ENCODE data around the gene HLA-DOA. TPM values are rescaled to one million over a fixed set of nuclear protein-coding genes. Genes with fewer than 3 reads are reported as not detected.

The HLA-DOA gene
- total RNA-seq, 1 experiment from 2014 or later, result 4.1 TPM

DNA sequence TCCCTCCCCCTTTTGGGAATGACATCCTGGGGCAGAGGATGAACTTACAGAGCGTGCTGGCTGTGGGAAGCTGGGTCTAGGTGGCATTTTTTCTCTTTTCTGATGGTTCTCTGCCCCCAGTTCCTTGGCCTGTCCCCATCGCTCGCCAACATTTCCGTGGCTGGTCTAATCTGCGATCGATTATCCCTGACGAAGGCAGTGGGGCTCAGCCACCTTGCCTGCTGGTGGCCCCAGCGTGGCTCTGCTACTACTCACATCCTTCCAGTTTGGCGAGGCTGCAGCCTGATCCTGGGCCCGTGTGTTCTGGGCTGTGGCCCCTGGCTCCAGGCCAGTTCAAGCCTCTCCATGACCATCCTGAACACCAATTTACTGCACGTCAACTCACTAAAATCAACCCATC, 6.4 kb upstream of the HLA-DOA start:
- H3K4me3 Mint-ChIP-seq (ENCODE audit: low read depth, unreplicated experiment), result no peak overlapping the region
- DNase-seq, result no peak
- no peaks in the 10 kb centered on the region for H3K36me3 Mint-ChIP-seq (ENCODE audit: insufficient read depth, unreplicated experiment)
- H3K4me1 Mint-ChIP-seq (ENCODE audit: low read depth, unreplicated experiment), result peaks cover 37% of the 10 kb centered on the region
- no peak overlapping the region for H3K27ac Mint-ChIP-seq (ENCODE audit: unreplicated experiment)
- CTCF ChIA-PET, result interaction anchor here (1.5 to 1.7 kb wide), 2 partner anchors 60 to 133 kb away, joined by 4 to 11 read pairs; partner anchors contain the start of gene HLA-DPB1
- intact Hi-C loops (cut with micrococcal nuclease; ENCODE audit: unreplicated experiment), result loop anchor here (2.0 kb wide), 3 partner anchors 67 to 133 kb away; no protein-coding TSS in a partner anchor
- no TSS peak for BruUV-seq (replicated peaks)
- H3K9me3 Mint-ChIP-seq (ENCODE audit: low read depth, unreplicated experiment), result no peaks in the 10 kb centered on the region
- H3K27me3 Mint-ChIP-seq (ENCODE audit: unreplicated experiment), result peaks cover 53% of the 10 kb centered on the region
- TF ChIP-seq, protein P1, sequence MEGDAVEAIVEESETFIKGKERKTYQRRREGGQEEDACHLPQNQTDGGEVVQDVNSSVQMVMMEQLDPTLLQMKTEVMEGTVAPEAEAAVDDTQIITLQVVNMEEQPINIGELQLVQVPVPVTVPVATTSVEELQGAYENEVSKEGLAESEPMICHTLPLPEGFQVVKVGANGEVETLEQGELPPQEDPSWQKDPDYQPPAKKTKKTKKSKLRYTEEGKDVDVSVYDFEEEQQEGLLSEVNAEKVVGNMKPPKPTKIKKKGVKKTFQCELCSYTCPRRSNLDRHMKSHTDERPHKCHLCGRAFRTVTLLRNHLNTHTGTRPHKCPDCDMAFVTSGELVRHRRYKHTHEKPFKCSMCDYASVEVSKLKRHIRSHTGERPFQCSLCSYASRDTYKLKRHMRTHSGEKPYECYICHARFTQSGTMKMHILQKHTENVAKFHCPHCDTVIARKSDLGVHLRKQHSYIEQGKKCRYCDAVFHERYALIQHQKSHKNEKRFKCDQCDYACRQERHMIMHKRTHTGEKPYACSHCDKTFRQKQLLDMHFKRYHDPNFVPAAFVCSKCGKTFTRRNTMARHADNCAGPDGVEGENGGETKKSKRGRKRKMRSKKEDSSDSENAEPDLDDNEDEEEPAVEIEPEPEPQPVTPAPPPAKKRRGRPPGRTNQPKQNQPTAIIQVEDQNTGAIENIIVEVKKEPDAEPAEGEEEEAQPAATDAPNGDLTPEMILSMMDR (IDR thresholded peaks at IDR 0.05; ENCODE audit: unreplicated experiment), result no peak

DNA sequence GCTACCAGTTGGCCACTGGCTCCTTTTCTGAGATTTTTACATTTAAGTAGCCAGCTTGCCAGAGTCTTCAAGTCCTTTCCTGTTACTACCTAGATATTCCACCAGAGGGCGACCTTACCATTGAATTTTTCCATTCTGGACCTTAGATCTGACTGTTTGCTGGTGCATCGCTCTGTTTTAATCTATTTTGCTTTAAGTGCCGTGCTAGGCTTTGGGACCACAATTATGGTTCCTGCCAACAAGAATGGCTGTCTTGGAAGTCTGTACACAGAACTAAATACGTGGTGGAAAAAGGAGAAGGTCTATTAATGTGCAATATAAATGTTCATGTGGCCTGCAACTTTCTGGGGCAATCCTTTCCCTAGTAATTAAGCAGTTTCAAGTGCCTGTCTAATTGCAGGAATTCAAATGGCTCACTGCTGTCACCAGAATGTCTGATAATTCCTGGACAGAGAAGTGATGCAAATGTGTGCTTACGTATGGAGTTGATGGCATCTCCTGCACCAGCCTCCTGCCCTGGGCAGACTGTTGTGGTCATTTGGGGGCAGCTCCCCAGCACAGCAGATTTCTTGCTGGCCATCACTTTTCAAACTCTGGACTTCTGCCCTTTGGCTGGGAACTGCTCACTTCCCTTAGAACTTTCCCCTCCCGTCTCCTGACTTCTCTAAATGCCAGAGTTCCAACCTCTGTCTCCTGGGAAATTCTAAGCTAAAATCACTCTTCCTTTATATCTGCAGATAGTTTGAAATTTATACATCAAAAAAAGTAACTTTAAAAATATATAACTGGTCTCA, 5.6 kb upstream of the HLA-DOA start:
- Mint-ChIP-seq H3K4me3 (ENCODE audit: low read depth, unreplicated experiment) (no peak overlapping the region), H3K4me1 (ENCODE audit: low read depth, unreplicated experiment) (peaks cover 37% of the 10 kb centered on the region), H3K27ac (ENCODE audit: unreplicated experiment) (no peak overlapping the region), H3K27me3 (ENCODE audit: unreplicated experiment) (peaks cover 46% of the 10 kb centered on the region), H3K9me3 (ENCODE audit: low read depth, unreplicated experiment) (no peaks in the 10 kb centered on the region), H3K36me3 (ENCODE audit: insufficient read depth, unreplicated experiment) (no peaks in the 10 kb centered on the region)
- BruUV-seq (replicated peaks), result no TSS peak
- CTCF ChIA-PET, result interaction anchor here (0.5 to 1.7 kb wide), 9 partner anchors 42 to 186 kb away, joined by 3 to 11 read pairs (median 4); partner anchors contain the start of gene HLA-DPB1
- TF ChIP-seq, protein P1 (IDR thresholded peaks at IDR 0.05; ENCODE audit: unreplicated experiment), result peak; percentile 85
- peak; percentile 78 for DNase-seq
- intact Hi-C loops (cut with micrococcal nuclease; ENCODE audit: unreplicated experiment), result loop anchor here (1.0 to 5.0 kb wide), 6 partner anchors 61 to 232 kb away; no protein-coding TSS in a partner anchor

DNA sequence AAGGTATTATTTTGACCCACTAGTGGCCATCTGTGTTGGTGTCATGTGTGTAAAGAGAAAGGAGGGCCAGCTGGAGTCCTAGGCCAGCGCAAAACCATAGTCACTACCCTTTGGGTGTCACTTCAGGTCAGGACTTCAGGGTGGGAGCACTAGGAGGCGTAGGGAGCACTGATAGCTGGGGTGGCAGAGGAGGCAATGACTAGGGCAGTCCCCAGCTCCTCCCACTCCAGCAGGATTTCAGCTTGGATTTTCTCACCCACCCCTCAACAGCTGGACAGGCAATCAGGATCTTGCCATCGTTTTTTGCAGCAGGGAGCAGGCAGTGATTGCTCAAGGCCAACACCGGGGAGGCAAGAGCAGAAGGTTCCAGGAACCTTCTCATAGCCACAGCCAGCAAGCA, 4.2 kb upstream of the HLA-DOA start:
- intact Hi-C loops (cut with micrococcal nuclease; ENCODE audit: unreplicated experiment), result loop anchor here (1.0 to 5.0 kb wide), 6 partner anchors 63 to 234 kb away; no protein-coding TSS in a partner anchor
- CTCF ChIA-PET, result interaction anchor here (0.6 to 2.2 kb wide), 3 partner anchors 13 to 698 kb away, joined by 3 to 7 read pairs (median 5); partner anchors contain the start of gene UQCC2

DNA sequence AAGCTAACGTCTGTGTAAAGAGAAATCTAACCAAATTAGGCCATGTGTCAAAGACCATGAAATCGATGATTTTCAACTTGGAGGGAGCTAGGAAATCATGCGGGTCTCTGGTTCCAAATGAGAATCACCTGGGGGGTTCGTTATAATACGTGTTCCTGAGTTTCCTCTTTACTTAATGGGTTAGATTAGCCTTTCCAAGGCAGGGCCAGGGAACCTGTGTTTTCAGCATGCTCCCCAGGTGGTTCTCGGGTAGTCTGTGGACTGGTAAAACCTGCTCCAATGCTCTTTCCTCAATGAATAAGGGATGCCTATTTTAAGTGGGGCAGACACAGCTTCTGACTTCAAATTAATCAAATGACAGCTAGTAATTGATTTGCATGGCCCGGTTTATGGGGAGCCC, 965 bp upstream of the HLA-DOA start:
- H3K27ac Mint-ChIP-seq (ENCODE audit: unreplicated experiment), result no peak overlapping the region
- H3K4me3 Mint-ChIP-seq (ENCODE audit: low read depth, unreplicated experiment), result no peak overlapping the region
- H3K9me3 Mint-ChIP-seq (ENCODE audit: low read depth, unreplicated experiment), result no peaks in the 10 kb centered on the region
- peaks cover 26% of the 10 kb centered on the region for H3K4me1 Mint-ChIP-seq (ENCODE audit: low read depth, unreplicated experiment)
- peaks cover 61% of the 10 kb centered on the region for H3K27me3 Mint-ChIP-seq (ENCODE audit: unreplicated experiment)
- CTCF ChIA-PET, result no interaction called here
- no peaks in the 10 kb centered on the region for H3K36me3 Mint-ChIP-seq (ENCODE audit: insufficient read depth, unreplicated experiment)
- no peak for DNase-seq
- TF ChIP-seq, protein P1 (IDR thresholded peaks at IDR 0.05; ENCODE audit: unreplicated experiment), result no peak
- intact Hi-C loops (cut with micrococcal nuclease; ENCODE audit: unreplicated experiment), result loop anchor here (5.0 kb wide), 2 partner anchors 117 to 237 kb away; no protein-coding TSS in a partner anchor
- no TSS peak for BruUV-seq (replicated peaks)

More for the DNA sequence above, 4.2 kb upstream of the HLA-DOA start:
- H3K9me3 Mint-ChIP-seq (ENCODE audit: low read depth, unreplicated experiment), result no peaks in the 10 kb centered on the region
- no peak overlapping the region for H3K4me3 Mint-ChIP-seq (ENCODE audit: low read depth, unreplicated experiment)
- no peak overlapping the region for H3K27ac Mint-ChIP-seq (ENCODE audit: unreplicated experiment)
- no peak for DNase-seq
- H3K4me1 Mint-ChIP-seq (ENCODE audit: low read depth, unreplicated experiment), result peaks cover 34% of the 10 kb centered on the region
- TF ChIP-seq, protein P1 (IDR thresholded peaks at IDR 0.05; ENCODE audit: unreplicated experiment), result no peak
- no peaks in the 10 kb centered on the region for H3K36me3 Mint-ChIP-seq (ENCODE audit: insufficient read depth, unreplicated experiment)
- no TSS peak for BruUV-seq (replicated peaks)
- peaks cover 45% of the 10 kb centered on the region for H3K27me3 Mint-ChIP-seq (ENCODE audit: unreplicated experiment)
